Testis (tissue), 2 donors: ENCODE measurements around the gene EYS.

Experiments used
- CTCF ChIP-seq, 3 experiments: fragments of 450-650 bp in 2 of 3; fragments of 200-600 bp in 1 of 3; sonication (generic) in 1 of 3; IDR thresholded peaks; one replicate each; pipeline ENCODE4 v1.5.1; 2016 to 2019; ENCODE audit warnings: antibody characterized with exemption in 3 of 3, mild to moderate bottlenecking in 2 of 3, moderate library complexity in 1 of 3
- POLR2A ChIP-seq: fragments of 450-650 bp; IDR thresholded peaks from one replicate; pipeline ENCODE4 v1.6.1; 2017; ENCODE audit warnings: antibody characterized with exemption, mild to moderate bottlenecking, moderate library complexity

GRCh38 chr6:64812138-64812537, 894.9 kb downstream of the EYS start:
- no peak for TF ChIP-seq CTCF (IDR thresholded peaks at IDR 0.05)
- TF ChIP-seq POLR2A: no peak
